Measurements from ENCODE around the gene SLC46A1.

SLC46A1 gene

DNA sequence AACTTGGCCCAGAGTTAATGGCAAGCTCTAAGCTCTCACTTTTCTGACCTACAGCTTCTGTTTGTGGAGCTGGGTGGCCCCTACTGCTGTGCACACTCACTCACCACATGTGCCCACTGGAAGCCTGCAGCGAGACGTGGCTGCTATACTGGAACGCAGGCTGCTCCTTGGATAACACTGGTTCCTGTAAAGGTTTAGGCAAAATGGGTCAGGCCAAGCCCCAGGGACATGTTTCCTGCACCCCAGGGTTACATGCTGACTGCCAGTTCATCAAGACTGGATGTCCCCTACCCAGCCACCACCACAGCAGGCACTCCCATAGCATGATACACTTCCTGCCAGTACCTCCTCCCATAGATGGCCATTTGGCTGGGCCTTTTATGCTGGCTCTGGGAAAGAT lies 57.0 kb downstream of the SLC46A1 start:
- H2AFZ ChIP-seq (ENCODE audit: low read depth, low read length) = no peak overlapping the region
- no peaks in the 10 kb centered on the region for H3K9me3 ChIP-seq (ENCODE audit: low read length)
- H3K4me3 ChIP-seq (ENCODE audit: low read length) = no peak overlapping the region
- H3K36me3 ChIP-seq (ENCODE audit: insufficient read depth, low read length) = peaks cover 83% of the 10 kb centered on the region
- peaks cover 25% of the 10 kb centered on the region for H3K4me1 ChIP-seq (ENCODE audit: insufficient read depth, low read length)
- no peaks in the 10 kb centered on the region for H3K27me3 ChIP-seq (ENCODE audit: insufficient read depth, low read length)

DNA sequence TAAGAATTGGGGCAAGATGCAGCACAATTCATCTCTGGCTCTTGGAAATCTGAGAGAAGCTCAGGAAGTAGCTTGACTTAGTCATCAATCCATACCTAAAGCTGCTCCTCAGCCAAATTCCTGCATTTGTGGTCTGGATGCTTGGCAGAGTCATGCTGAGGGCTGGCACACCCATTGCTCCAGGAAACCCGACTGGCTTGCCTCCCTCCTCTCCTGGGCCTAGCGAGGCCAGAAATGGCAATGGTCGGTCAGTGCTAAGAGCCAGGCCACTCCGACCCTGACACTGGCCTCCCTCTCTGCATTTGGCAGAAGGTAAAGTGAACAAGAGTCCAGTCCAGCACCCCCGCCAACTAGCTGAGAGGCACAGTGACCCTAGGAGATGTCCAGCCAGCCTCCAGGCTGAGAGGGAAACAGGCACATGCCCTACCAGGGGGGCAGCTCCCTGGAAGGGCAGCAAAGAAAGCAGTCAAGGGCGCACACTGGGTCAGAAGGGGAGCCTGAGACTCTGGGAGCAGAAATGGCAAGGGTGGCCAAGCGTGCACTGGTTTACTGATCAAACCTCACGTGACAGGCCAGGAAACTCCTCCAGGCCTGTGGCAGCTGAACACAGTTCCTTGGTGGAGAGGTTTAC lies 58.6 kb downstream of the SLC46A1 start:
- no peaks in the 10 kb centered on the region for H3K27me3 ChIP-seq (ENCODE audit: insufficient read depth, low read length)
- H3K36me3 ChIP-seq (ENCODE audit: insufficient read depth, low read length) = peaks cover 84% of the 10 kb centered on the region
- no peak overlapping the region for H2AFZ ChIP-seq (ENCODE audit: low read depth, low read length)
- H3K9me3 ChIP-seq (ENCODE audit: low read length) = no peaks in the 10 kb centered on the region
- no peak overlapping the region for H3K4me3 ChIP-seq (ENCODE audit: low read length)
- H3K4me1 ChIP-seq (ENCODE audit: insufficient read depth, low read length) = peaks cover 25% of the 10 kb centered on the region

DNA sequence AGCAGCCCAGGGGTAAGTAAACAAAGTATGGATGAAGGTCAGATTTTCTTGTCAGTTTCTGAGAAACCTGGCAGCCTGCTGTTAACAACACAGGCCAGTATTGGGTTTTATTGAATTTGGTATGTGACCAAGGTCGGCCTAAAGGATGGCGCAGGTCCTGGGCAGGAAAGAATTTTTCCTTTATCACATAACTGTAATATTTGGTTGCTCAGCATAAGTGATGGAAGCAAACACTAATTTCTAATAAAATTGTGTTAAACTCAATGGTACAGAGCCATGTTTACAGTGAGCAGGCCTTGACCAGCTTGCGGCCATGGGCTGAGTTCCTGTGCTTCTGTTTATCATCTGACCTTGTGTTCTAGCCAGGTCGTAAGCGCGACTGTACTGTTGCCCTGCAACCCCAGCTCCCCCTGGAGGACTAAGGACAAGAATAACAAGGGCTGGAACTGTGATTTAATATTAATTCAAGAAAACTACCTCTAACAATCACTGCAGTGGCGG lies 59.2 kb downstream of the SLC46A1 start:
- H3K4me1 ChIP-seq (ENCODE audit: insufficient read depth, low read length) = peaks cover 25% of the 10 kb centered on the region
- H3K27me3 ChIP-seq (ENCODE audit: insufficient read depth, low read length) = no peaks in the 10 kb centered on the region
- no peaks in the 10 kb centered on the region for H3K9me3 ChIP-seq (ENCODE audit: low read length)
- peaks cover 87% of the 10 kb centered on the region for H3K36me3 ChIP-seq (ENCODE audit: insufficient read depth, low read length)
- H3K4me3 ChIP-seq (ENCODE audit: low read length) = no peak overlapping the region
- H2AFZ ChIP-seq (ENCODE audit: low read depth, low read length) = no peak overlapping the region

DNA sequence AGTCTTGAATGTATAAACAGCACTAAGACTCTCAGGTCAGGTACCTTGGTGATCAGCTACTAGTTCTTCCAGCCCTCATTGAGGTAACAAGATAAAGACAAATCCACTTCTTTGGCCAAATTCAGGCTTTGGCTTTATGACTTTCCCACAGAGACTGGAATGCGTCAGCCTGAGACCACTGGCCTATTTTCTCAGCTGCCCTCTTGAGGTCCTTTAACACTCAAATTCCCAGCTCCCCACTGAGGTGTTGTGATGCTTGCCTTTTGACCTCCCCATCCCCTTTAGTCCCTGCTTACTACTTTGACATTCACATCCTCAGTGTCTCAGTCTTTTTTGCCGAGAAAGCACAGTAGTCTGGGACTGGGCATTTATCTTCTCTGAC lies 59.8 kb downstream of the SLC46A1 start:
- Histone ChIP-seq H3K4me1 (ENCODE audit: insufficient read depth, low read length) (peaks cover 25% of the 10 kb centered on the region), H3K27me3 (ENCODE audit: insufficient read depth, low read length) (no peaks in the 10 kb centered on the region), H3K36me3 (ENCODE audit: insufficient read depth, low read length) (peaks cover 87% of the 10 kb centered on the region), H3K9me3 (ENCODE audit: low read length) (no peaks in the 10 kb centered on the region), H2AFZ (ENCODE audit: low read depth, low read length) (no peak overlapping the region), H3K4me3 (ENCODE audit: low read length) (no peak overlapping the region)

GRCh38 chr17:28345419-28346198 lies 60.4 kb downstream of the SLC46A1 start:
- Histone ChIP-seq H3K4me1 (ENCODE audit: insufficient read depth, low read length) (peaks cover 25% of the 10 kb centered on the region), H3K9me3 (ENCODE audit: low read length) (no peaks in the 10 kb centered on the region), H2AFZ (ENCODE audit: low read depth, low read length) (no peak overlapping the region), H3K27me3 (ENCODE audit: insufficient read depth, low read length) (no peaks in the 10 kb centered on the region), H3K4me3 (ENCODE audit: low read length) (no peak overlapping the region), H3K36me3 (ENCODE audit: insufficient read depth, low read length) (peaks cover 87% of the 10 kb centered on the region)
